ENCODE data around the gene ZNF280D. TPM values are rescaled to one million over a fixed set of nuclear protein-coding genes. Genes with fewer than 3 reads are reported as not detected.

The ZNF280D gene
- total RNA-seq, 4 donors from 2014 or later: 70.9 to 116 (median 96.9) TPM

DNA sequence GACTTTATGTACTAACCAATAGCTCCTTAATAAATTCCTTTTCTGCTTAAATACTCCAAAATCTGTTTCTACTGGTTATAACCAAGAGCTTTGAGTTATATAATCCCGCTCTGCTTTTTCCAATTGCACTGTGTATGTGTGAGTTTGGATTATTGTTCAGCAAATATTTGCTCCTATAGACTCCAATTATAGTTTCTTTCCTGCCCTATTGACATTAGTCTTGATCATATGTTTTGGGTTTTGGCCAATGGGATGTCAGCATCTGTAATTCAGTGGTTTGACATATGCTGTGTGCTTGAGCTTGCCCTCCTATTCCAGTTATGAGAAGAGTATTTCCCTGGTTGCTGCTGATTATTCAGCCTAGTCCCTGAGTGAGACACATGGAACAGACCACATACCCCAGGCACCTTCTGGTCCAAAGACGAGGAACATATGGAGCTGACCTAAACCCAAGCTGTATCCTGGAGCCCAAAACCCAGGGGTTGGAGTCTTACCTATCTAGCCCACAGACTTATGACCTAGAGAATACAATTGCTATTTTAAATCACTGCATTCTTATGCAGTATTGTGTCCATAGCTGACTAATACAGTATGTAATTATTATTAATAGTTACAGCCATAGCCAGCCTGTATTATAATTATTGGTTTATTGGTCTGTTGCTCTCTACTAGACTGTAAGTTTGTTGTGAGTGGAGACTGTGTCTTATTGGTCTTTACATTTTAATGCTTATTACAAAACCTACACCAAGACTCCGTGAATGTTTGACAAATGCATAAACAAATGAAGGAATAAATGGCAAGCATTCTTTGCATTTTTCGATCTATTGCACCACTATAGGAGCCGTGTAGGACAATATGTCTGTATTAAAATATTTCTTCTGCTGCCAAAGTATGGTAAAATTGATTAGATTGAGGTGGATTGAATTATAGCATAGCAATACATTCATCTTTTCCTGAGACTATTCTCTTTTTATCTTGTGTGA lies 11.7 kb upstream of the ZNF280D start:
- Histone ChIP-seq H3K4me1 (no peaks in the 10 kb centered on the region), H3K9me3 (no peaks in the 10 kb centered on the region), H3K4me3 (no peak overlapping the region), H3K27ac (no peak overlapping the region), H3K27me3 (no peaks in the 10 kb centered on the region), H3K36me3 (no peaks in the 10 kb centered on the region)
- DNase-seq: no peak
- intact Hi-C loops (cut with DNase I; ENCODE audit: low total_unique reads): no loop called here
- TF ChIP-seq POLR2A (IDR thresholded peaks at IDR 0.05) (no peak), CTCF (IDR thresholded peaks at IDR 0.05) (no peak)

- Histone ChIP-seq H3K27me3 (no peaks in the 10 kb centered on the region), H3K27ac (peak overlapping the region in 1 of 2 donors; percentile 7), H3K4me1 (no peaks in the 10 kb centered on the region), H3K9me3 (no peaks in the 10 kb centered on the region), H3K36me3 (no peaks in the 10 kb centered on the region), H3K4me3 (no peak overlapping the region)
- no peak for TF ChIP-seq CTCF (IDR thresholded peaks at IDR 0.05)
- TF ChIP-seq POLR2A (IDR thresholded peaks at IDR 0.05): no peak
- intact Hi-C loops (cut with DNase I; ENCODE audit: low total_unique reads): no loop called here
- no peak for DNase-seq
Measured at GRCh38 chr15:56741541-56741940, 8.2 kb upstream of the ZNF280D start.

DNA sequence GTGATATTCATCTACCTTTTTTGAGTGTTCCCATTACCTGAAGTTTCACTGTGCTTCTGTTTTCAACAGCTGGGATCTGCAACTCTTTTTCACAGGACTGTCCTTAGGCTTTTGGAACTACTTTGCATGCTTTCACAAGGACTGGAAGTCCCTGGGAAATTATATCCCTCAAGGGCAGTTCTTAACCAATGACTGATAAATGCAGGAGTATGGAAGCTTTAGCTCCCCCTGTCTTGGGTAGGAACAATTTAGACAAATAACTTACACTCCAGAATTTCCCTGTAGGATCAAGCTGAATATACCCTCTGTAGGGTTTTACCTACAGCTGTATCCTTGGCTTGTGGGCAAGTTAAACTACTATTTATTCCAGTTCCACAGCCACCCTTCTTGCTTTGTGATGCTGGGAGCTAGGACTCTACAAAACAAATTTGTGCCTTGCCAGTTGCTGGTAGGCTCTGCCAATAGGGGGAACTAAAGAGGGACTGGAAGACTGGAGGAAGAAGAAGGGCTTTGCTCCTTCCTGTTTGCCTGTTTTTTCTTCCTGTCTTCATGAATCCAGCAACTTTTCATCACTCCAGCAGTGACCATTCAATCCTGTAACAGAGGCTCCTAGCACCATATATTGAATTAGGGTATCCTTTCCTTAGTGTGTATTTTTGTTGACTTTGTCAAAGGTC lies 6.8 kb upstream of the ZNF280D start:
- intact Hi-C loops (cut with DNase I; ENCODE audit: low total_unique reads): no loop called here
- H3K27me3 ChIP-seq: no peaks in the 10 kb centered on the region
- no peaks in the 10 kb centered on the region for H3K4me1 ChIP-seq
- TF ChIP-seq CTCF (IDR thresholded peaks at IDR 0.05) (no peak), POLR2A (IDR thresholded peaks at IDR 0.05) (no peak)
- H3K9me3 ChIP-seq: no peaks in the 10 kb centered on the region
- H3K27ac ChIP-seq: no peak overlapping the region
- no peak overlapping the region for H3K4me3 ChIP-seq
- H3K36me3 ChIP-seq: no peaks in the 10 kb centered on the region
- no peak for DNase-seq

DNA sequence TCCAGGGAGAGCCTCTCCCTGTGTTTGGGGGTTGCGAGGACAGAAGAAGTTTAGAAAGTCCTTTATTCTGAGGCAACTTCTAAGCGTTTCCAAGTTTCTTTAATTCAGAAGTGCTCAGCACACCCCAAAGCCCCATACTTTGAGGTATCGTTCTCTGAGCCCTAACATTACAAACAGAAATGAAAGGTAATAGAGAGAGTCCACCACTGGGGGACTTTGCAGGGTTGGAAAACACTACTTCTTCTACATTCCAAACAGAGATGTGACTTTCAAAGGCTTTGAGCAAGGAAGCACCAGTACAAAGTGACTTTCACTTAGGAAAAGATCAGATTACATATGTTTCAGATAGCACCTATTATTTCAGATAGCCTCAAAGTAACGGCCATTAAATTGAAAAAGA lies 6.2 kb upstream of the ZNF280D start:
- TF ChIP-seq CTCF (IDR thresholded peaks at IDR 0.05) (no peak), POLR2A (IDR thresholded peaks at IDR 0.05) (no peak)
- Histone ChIP-seq H3K4me3 (no peak overlapping the region), H3K4me1 (no peaks in the 10 kb centered on the region), H3K27me3 (no peaks in the 10 kb centered on the region), H3K27ac (no peak overlapping the region), H3K36me3 (no peaks in the 10 kb centered on the region), H3K9me3 (no peaks in the 10 kb centered on the region)
- intact Hi-C loops (cut with DNase I; ENCODE audit: low total_unique reads): no loop called here
- no peak for DNase-seq

DNA sequence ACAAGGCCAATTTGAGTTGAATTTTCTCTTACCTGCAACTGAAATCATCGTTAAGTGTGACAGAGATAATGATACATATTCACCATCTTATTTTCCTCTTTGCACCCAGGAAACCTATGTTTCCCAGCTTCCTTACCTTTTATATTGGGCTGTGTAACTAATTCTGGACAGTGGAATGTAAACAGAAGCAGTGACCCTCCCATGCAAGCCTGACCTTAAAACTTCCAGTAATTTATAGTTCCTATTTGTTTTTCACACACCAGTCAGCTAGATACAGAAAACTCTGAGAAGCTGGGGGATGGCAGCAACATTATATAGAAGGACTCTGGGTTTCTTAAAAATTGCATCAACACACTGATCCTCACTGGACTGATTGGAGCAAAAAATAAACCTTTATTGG lies 4.5 kb upstream of the ZNF280D start:
- H3K4me1 ChIP-seq: peaks cover 0 to 3% of the 10 kb centered on the region in 2 donors
- intact Hi-C loops (cut with DNase I; ENCODE audit: low total_unique reads): no loop called here
- DNase-seq: no peak
- no peaks in the 10 kb centered on the region for H3K36me3 ChIP-seq
- TF ChIP-seq POLR2A (IDR thresholded peaks at IDR 0.05): no peak
- TF ChIP-seq CTCF (IDR thresholded peaks at IDR 0.05): no peak
- no peak overlapping the region for H3K4me3 ChIP-seq
- peak overlapping the region; percentile 74 to 81 for H3K27ac ChIP-seq
- no peaks in the 10 kb centered on the region for H3K27me3 ChIP-seq
- H3K9me3 ChIP-seq: no peaks in the 10 kb centered on the region
